Activated CD4-positive, alpha-beta T cell treated with anti-CD3 and anti-CD28 coated beads for 36 hours (primary cell): Measurements from ENCODE around the gene BORCS6. TPM values are rescaled to one million over a fixed set of nuclear protein-coding genes. Genes with fewer than 3 reads are reported as not detected.

ENCODE experiments used
- ATAC-seq: fragments of 200-7000 bp; cut with Tn5 transposase; one replicate; pipeline ENCODE4 v1.10.0; 2021; ENCODE audit warnings: mild to moderate bottlenecking, moderate library complexity
- CTCF ChIA-PET: fragments of 350-600 bp; sonication (Branson Sonifier 250); formaldehyde crosslinking; loops from one replicate; lab custom pipeline; 2021; ENCODE audit warnings: antibody characterized with exemption; lab: Charles Lee
- POLR2A ChIA-PET: fragments of 350-600 bp; sonication (Branson Sonifier 250); formaldehyde crosslinking; loops from one replicate; lab custom pipeline; 2021; ENCODE audit warnings: antibody characterized with exemption, inconsistent platforms; lab: Charles Lee
- DNase-seq: peaks from one replicate; pipeline ENCODE4 v3.0.0-alpha.2; 2020
- H3K27ac Mint-ChIP-seq: one replicate; pipeline ENCODE4 v1.8.0; 2021; ENCODE audit warnings: mixed read lengths
- H3K27me3 Mint-ChIP-seq: one replicate; pipeline ENCODE4 v1.8.0; 2021; ENCODE audit warnings: mixed read lengths
- H3K36me3 Mint-ChIP-seq: one replicate; pipeline ENCODE4 v1.8.0; 2021; ENCODE audit warnings: low read depth, mixed read lengths
- H3K4me1 Mint-ChIP-seq: one replicate; pipeline ENCODE4 v1.8.0; 2021; ENCODE audit warnings: mixed read lengths
- H3K4me3 Mint-ChIP-seq: one replicate; pipeline ENCODE4 v1.8.0; 2021; ENCODE audit warnings: mild to moderate bottlenecking, moderate library complexity, mixed read lengths
- H3K9me3 Mint-ChIP-seq: one replicate; pipeline ENCODE4 v1.8.0; 2021; ENCODE audit warnings: low read depth, mixed read lengths
- intact Hi-C, 2 experiments: fragments of 100-400 bp; cut with DNase I in 1 of 2; cut with micrococcal nuclease in 1 of 2; formaldehyde crosslinking; loops; one replicate each; pipeline versions ENCODE4 v1.14.2 to v1.15.1; 2022 to 2024; cut with DNase I, micrococcal nuclease
- total RNA-seq, 2 experiments: library from RNA; stranded (reverse); gene quantifications; one replicate each; pipeline ENCODE4 v1.2.3, GENCODE V29; 2021

The BORCS6 gene
- total RNA-seq, 2 experiments from 2014 or later = 3.9 to 4.5 TPM

GRCh38 chr17:8162233-8162996 is 27.6 kb downstream of the BORCS6 start, which contains the start of gene VAMP2:
TSS of gene VAMP2 (minus strand) at chr17:8162948. CDS start at chr17:8162879, 69 bp downstream.
- no peaks in the 10 kb centered on the region for H3K27me3 Mint-ChIP-seq
- peaks cover 33% of the 10 kb centered on the region for H3K36me3 Mint-ChIP-seq
- intact Hi-C loops = loop anchor here in 1 of 2 experiments (1.0 kb wide), 1 partner anchor 42 kb away; no protein-coding TSS in a partner anchor
- ATAC-seq (peak; percentile 47), DNase-seq (peak; percentile 92)
- H3K4me3 Mint-ChIP-seq = peak within 1 kb of the TSS; percentile 85
- H3K27ac Mint-ChIP-seq = peak within 1 kb of the TSS; percentile 96
- ChIA-PET CTCF (interaction anchor here (1.8 to 1.9 kb wide), 2 partner anchors 11 to 38 kb away, joined by 4 read pairs; partner anchors contain the start of gene HES7), POLR2A (interaction anchor here (2.5 to 2.7 kb wide), 2 partner anchors 10 to 11 kb away, joined by 23 to 99 read pairs; no protein-coding TSS in a partner anchor)
- no peaks in the 10 kb centered on the region for H3K9me3 Mint-ChIP-seq
- H3K4me1 Mint-ChIP-seq = peaks cover 57% of the 10 kb centered on the region

GRCh38 chr17:8161289-8162232 is 28.4 kb downstream of the BORCS6 start:
- ATAC-seq (no peak), DNase-seq (peak; percentile 35)
- Mint-ChIP-seq H3K27me3 (no peaks in the 10 kb centered on the region), H3K27ac (peak overlapping the region; percentile 93), H3K36me3 (peaks cover 33% of the 10 kb centered on the region), H3K4me1 (peaks cover 57% of the 10 kb centered on the region), H3K4me3 (peak overlapping the region; percentile 85), H3K9me3 (no peaks in the 10 kb centered on the region)
- POLR2A ChIA-PET = interaction anchor here (0.9 to 2.7 kb wide), 3 partner anchors 12 to 29 kb away, joined by 3 to 23 read pairs (median 4); partner anchors contain the start of gene BORCS6
- intact Hi-C loops = loop anchor here in 1 of 2 experiments (1.0 kb wide), 1 partner anchor 41 kb away; no protein-coding TSS in a partner anchor
- CTCF ChIA-PET = interaction anchor here (0.6 to 1.9 kb wide), 9 partner anchors 10 to 88 kb away, joined by 3 to 8 read pairs (median 3); partner anchors contain the start of gene HES7

- ChIA-PET POLR2A (interaction anchor here (0.9 to 2.7 kb wide), 3 partner anchors 12 to 29 kb away, joined by 3 to 23 read pairs (median 4); partner anchors contain the start of gene BORCS6), CTCF (interaction anchor here (0.5 to 1.9 kb wide), 12 partner anchors 10 to 87 kb away, joined by 3 to 8 read pairs (median 4); partner anchors contain the start of gene HES7)
- Mint-ChIP-seq H3K9me3 (no peaks in the 10 kb centered on the region), H3K4me3 (peak overlapping the region; percentile 85), H3K36me3 (peaks cover 33% of the 10 kb centered on the region), H3K27me3 (no peaks in the 10 kb centered on the region), H3K4me1 (peaks cover 57% of the 10 kb centered on the region), H3K27ac (peak overlapping the region; percentile 93)
- no peak for ATAC-seq
- DNase-seq = peak; percentile 63
- intact Hi-C loops = no loop called here
These were observed 29.2 kb downstream of the BORCS6 start for GRCh38 chr17:8160741-8161221.

- Mint-ChIP-seq H3K9me3 (no peaks in the 10 kb centered on the region), H3K4me3 (peak overlapping the region; percentile 85), H3K36me3 (peaks cover 33% of the 10 kb centered on the region), H3K27ac (peak overlapping the region; percentile 93), H3K27me3 (no peaks in the 10 kb centered on the region), H3K4me1 (peaks cover 57% of the 10 kb centered on the region)
- ChIA-PET CTCF (interaction anchor here (0.5 to 1.4 kb wide), 4 partner anchors 19 to 170 kb away, joined by 3 to 8 read pairs (median 3); no protein-coding TSS in a partner anchor), POLR2A (interaction anchor here (2.7 kb wide), 1 partner anchor 13 kb away, joined by 23 read pairs; no protein-coding TSS in a partner anchor)
- no peak for ATAC-seq
- DNase-seq = no peak
- intact Hi-C loops = no loop called here
These were observed 29.8 kb downstream of the BORCS6 start for GRCh38 chr17:8160224-8160577.

- Mint-ChIP-seq H3K9me3 (no peaks in the 10 kb centered on the region), H3K36me3 (peaks cover 33% of the 10 kb centered on the region), H3K4me3 (no peak overlapping the region), H3K27ac (peak overlapping the region; percentile 79), H3K4me1 (peaks cover 51% of the 10 kb centered on the region), H3K27me3 (no peaks in the 10 kb centered on the region)
- ChIA-PET POLR2A (interaction anchor here (2.7 kb wide), 1 partner anchor 14 kb away, joined by 23 read pairs; no protein-coding TSS in a partner anchor), CTCF (interaction anchor here (0.5 to 6.9 kb wide), 10 partner anchors 8 to 169 kb away, joined by 3 to 88 read pairs (median 3); partner anchors contain the start of genes ALOXE3 and HES7)
- DNase-seq = no peak
- intact Hi-C loops = loop anchor here (5.0 to 10.0 kb wide), 4 partner anchors 77 to 915 kb away; partner anchors contain the start of genes CD68 (in 1 of the 2), GABARAP (in 1 of the 2), POLR2A (in 1 of the 2) and SLC35G6 (in 1 of the 2)
- no peak for ATAC-seq
These were observed 30.3 kb downstream of the BORCS6 start for GRCh38 chr17:8159459-8160223.

- Mint-ChIP-seq H3K4me3 (no peak overlapping the region), H3K4me1 (peaks cover 45% of the 10 kb centered on the region)
These were observed 31.0 kb downstream of the BORCS6 start for GRCh38 chr17:8159032-8159400.

GRCh38 chr17:8158267-8159031 is 31.5 kb downstream of the BORCS6 start:
- H3K27ac Mint-ChIP-seq = peak overlapping the region; percentile 66
- intact Hi-C loops = loop anchor here (5.0 to 10.0 kb wide), 4 partner anchors 76 to 914 kb away; partner anchors contain the start of genes CD68 (in 1 of the 2), GABARAP (in 1 of the 2), POLR2A (in 1 of the 2) and SLC35G6 (in 1 of the 2)

More at GRCh38 chr17:8159032-8159400, 31.0 kb downstream of the BORCS6 start:
- intact Hi-C loops = loop anchor here (5.0 to 10.0 kb wide), 4 partner anchors 77 to 914 kb away; partner anchors contain the start of genes CD68 (in 1 of the 2), GABARAP (in 1 of the 2), POLR2A (in 1 of the 2) and SLC35G6 (in 1 of the 2)
- Mint-ChIP-seq H3K27me3 (no peaks in the 10 kb centered on the region), H3K9me3 (no peaks in the 10 kb centered on the region), H3K27ac (peak overlapping the region; percentile 66), H3K36me3 (peaks cover 33% of the 10 kb centered on the region)
- DNase-seq = no peak
- CTCF ChIA-PET = interaction anchor here (0.5 to 6.9 kb wide), 13 partner anchors 8 to 243 kb away, joined by 3 to 88 read pairs (median 4); partner anchors contain the start of genes ALOXE3, HES7 and RNF227
- POLR2A ChIA-PET = interaction anchor here (0.8 to 4.3 kb wide), 2 partner anchors 9 to 14 kb away, joined by 3 to 85 read pairs; no protein-coding TSS in a partner anchor
- no peak for ATAC-seq

GRCh38 chr17:8156246-8156992 is 33.6 kb downstream of the BORCS6 start:
- CTCF ChIA-PET = interaction anchor here (0.5 to 6.9 kb wide), 11 partner anchors 17 to 83 kb away, joined by 3 to 88 read pairs (median 4); partner anchors contain the start of genes ALOXE3 and HES7
- H3K4me1 Mint-ChIP-seq = peaks cover 49% of the 10 kb centered on the region
- DNase-seq = peak; percentile 100
- peaks cover 30% of the 10 kb centered on the region for H3K36me3 Mint-ChIP-seq
- H3K27ac Mint-ChIP-seq = no peak overlapping the region
- POLR2A ChIA-PET = interaction anchor here (0.6 to 4.3 kb wide), 11 partner anchors 13 to 91 kb away, joined by 3 to 85 read pairs (median 6); partner anchors contain the start of genes BORCS6, CTC1 and TMEM107
- H3K27me3 Mint-ChIP-seq = no peaks in the 10 kb centered on the region
- H3K9me3 Mint-ChIP-seq = no peaks in the 10 kb centered on the region
- peak; percentile 75 for ATAC-seq
- intact Hi-C loops = loop anchor here (1.0 to 10.0 kb wide), 21 partner anchors 17 to 912 kb away; partner anchors contain the start of genes CD68 (in 1 of the 2), GABARAP (in 1 of the 2), NAA38 (in 1 of the 2) and NEURL4 (in 1 of the 2)
- no peak overlapping the region for H3K4me3 Mint-ChIP-seq

More at GRCh38 chr17:8158267-8159031, 31.5 kb downstream of the BORCS6 start:
- H3K9me3 Mint-ChIP-seq = no peaks in the 10 kb centered on the region
- ATAC-seq (peak; percentile 11), DNase-seq (peak; percentile 94)
- peaks cover 33% of the 10 kb centered on the region for H3K36me3 Mint-ChIP-seq
- CTCF ChIA-PET = interaction anchor here (0.5 to 6.9 kb wide), 14 partner anchors 9 to 243 kb away, joined by 3 to 88 read pairs (median 4); partner anchors contain the start of genes ALOXE3, HES7 and RNF227
- peaks cover 42% of the 10 kb centered on the region for H3K4me1 Mint-ChIP-seq
- H3K27me3 Mint-ChIP-seq = no peaks in the 10 kb centered on the region
- no peak overlapping the region for H3K4me3 Mint-ChIP-seq
- POLR2A ChIA-PET = interaction anchor here (0.8 to 4.3 kb wide), 2 partner anchors 9 to 15 kb away, joined by 3 to 85 read pairs; no protein-coding TSS in a partner anchor
